GM04503 (cell line): ENCODE data around the gene AUNIP.

Experiments used
- DNase-seq: peaks from one replicate; pipeline ENCODE4 v3.0.0-alpha.2; 2012; ENCODE audit warnings: low read depth

The AUNIP gene

DNA sequence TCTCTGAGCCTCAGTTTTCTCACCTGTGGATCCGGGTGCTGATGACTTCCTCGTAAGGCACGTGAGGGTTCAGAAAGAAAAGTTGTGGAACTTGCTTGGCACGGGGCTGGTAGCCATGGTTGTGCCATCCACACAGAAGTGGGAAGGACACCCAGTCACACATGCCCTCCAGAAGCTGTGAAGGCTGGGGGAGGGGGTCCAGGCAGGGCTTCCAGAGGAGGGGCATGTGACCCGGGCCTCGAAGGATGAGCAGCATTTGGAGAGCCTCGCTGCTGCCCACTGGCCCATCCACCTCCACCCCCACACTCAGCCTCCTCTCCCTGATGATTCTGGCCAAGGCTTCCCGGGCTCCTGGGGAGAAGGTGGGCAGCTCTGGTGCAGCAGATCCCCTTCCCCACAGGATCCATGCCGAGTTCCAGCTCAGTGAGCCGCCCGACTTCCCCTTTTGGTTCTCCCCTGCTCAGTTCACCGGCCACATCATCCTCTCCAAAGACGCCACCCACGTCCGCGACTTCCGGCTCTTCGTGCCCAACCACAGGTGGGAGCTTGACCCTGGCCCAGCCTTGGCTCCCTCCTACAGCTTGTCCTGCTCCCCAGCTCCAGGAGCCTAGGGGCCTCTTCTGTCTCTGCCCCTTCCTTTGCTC, 49.9 kb downstream of the AUNIP start:
- DNase-seq: no peak

DNA sequence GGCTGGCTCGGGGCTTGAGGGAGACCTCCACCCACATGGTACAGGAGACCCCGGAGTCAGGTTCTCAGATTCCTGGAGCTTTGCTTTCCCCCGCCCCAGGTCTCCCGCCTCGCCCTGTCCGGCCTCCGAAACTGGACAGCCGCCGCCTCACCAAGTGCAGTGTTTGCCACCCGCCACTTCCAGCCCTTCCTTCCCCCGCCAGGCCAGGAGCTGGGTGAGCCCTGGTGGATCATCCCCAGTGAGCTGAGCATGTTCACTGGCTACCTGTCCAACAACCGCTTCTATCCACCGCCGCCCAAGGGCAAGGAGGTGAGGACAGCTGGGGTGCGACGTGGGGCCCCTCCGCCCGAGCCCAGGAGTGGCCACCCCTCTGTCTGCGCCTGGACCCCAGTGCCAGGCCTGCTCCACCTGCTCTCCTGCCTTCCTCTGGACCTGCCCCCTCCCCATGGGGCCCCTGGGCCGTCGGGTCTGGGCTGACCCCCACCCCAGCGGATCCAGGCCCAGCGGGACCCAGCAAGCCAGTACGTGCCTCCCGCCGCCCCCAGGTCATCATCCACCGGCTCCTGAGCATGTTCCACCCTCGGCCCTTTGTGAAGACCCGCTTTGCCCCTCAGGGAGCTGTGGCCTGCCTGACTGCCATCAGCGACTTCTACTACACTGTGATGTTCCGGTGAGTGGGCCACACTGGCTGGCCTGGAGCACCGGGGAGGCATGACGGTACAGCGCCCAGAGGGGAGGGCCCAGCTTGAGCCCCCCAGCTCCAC, 50.6 kb downstream of the AUNIP start:
- no peak for DNase-seq

DNA sequence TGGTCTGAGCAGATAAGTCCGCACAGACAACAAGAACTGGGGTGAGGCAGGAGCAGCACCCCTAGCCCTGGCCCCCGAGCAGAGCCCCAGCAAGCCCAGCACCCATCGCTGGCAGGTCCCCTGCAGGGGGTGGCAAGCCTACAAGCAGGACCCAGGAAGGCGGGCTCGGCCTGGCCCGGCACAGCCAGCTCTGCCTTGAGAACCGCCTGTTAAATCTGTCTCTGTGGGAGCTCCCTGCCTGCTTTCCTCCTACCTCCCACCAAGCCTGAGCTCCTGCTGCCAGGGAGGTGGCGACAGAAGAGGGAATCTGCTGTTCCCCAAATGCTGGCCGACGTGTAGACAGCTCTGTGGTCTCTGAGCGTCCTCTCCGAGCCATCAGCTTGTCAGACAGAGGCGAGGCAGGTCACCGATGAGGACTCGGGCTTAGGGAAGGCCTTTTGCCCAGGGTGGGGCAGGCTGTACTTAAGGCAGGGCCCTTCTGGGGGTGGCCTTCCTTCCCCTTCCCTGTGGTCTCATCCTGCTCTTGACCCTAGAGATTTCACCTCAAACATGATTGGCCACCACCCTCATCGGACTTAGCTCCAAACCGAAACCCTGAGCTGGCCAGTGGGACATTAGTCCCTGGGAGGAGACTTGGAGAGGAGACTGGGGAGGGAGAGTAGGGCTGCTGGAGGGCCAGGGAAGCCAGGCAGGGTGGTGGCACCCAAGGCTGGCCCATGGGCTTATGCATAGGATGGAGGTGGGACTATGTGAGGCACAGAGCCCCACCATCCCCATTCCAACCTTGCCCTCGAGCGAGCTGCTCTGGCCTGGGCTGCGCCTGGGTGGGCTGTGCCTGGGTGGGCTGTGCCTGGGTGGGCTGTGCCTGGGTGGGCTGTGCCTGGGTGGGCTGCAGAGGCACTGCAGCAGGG, 51.5 kb downstream of the AUNIP start:
- no peak for DNase-seq

DNA sequence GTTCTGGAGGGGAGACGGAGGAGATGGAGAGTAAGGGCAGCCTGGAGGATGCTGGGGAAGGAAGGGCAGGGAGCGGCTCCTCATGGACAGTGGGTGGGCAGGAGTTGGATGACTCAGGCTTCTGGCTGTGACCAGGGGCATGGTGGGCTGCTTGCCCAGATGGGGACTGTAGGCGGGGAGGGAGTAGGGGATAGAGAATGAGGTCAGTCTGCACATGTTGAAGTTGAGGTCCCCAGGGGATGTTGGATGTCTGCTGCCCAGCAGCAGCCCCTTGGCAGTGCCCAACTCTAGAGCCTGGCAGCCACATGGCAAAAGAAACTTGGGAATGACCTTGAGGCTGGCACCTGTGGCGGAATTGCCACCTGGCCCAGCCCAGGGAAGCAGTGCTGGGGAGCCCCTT, 52.8 kb downstream of the AUNIP start:
- DNase-seq: no peak

DNA sequence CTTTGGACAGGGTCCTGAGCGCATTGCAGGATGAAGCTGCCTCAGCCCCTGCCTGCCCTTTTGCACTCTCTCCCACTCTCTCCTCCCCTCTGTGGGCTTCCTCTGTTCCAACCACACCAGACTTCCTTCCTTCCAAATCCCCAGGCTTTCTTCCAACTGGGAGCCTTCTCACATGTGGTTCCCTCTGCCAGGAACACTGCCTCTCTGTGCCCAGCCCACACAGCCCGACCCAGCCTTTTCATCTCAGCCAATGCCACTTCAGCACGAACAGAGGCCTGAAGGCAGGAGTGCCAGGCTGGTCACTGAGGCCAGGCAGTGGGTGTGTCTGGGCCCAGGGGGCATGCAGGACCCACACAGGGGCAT, 53.4 kb downstream of the AUNIP start:
- DNase-seq: no peak

DNA sequence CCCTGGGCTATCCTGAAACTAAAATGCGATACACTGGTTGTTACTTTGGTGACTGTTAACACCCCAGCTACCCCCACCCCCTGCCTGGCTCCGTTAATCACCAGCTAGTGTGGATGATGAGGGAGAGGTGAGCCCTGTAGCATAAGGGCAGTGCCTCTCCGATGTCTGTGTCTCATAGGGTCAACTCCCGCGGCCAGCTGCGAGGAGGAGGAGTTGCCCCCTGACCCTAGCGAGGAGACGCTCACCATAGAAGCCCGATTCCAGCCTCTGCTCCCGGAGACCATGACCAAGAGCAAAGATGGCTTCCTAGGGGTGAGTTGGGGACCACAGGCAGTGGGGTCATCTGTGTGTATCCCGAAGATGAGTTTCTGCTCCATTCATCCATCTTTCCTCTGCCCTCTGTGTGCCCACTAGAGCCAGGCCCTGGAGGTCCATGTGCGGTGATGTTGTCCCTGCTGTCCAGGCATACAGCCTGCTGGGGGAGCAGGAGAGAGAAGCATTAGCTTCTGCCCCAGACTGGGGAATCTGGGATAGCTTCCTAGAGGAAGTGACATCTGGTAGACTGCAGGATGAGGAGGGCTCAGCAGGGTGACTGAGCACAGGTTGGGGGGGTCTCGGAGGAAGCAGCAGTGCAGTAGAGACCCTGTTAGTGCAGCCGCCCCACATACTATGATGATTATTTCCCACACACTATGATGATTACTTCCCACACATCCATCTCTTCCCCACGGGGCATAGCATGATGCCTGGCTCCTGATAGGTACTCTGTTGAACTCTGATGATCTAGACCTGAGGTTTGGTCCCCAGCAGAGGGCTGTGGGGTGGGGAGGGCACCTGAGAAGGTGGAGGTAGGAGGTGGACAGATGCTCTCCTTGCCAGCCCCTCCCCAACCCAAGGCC, 54.0 kb downstream of the AUNIP start:
- DNase-seq: no peak

DNA sequence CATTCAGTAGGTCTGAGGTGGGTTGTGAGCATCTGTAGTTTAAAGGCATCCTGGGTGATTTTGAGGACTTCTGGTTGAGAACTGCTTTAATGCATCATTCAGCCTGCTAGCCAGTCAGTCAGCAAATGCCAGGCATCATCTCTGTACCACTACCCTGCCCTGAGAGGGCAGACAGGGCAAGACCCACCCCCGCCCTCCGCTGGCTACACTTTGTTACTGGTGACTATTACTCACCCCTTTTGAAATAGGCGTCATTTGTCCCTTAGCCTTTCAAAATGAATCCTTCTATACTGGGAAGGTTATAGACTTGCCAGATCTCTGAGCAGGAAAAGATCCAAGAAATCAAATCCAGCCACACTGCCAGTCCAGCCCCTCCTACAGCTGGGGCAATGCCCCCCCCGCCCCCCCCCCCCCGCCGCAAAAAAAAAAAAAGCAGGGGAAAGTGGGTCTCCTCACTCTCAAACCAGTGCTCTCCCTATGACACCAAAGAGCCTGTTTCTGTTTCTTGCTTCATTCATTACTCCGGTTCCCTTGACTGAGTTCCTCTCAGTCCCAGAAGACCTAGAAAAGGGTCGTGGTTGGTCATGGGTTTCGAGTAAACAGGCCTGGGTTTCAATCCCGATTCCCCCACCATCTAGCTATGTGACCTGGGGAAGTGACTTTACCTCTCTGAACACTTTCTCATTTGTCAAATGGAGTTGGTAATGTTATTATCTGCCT, 54.9 kb downstream of the AUNIP start:
- no peak for DNase-seq

DNA sequence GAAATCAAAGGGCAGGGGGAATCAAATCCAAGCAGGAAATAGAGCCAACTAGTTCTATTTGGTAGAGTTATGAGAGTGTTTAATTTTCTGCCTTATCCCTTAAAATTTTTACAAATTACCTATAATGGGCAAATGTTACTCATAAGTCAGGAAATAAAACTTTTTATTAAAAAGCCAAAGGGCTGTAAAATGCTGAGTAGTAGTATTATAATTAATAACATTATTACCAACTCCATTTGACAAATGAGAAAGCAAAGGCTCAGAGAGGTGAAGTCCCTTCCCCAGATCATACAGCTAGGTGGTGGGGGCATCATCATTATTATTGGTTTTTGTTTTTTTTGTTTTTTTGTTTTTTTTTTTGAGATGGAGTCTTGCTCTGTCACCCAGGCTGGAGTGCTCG, 55.9 kb downstream of the AUNIP start:
- DNase-seq: no peak

DNA sequence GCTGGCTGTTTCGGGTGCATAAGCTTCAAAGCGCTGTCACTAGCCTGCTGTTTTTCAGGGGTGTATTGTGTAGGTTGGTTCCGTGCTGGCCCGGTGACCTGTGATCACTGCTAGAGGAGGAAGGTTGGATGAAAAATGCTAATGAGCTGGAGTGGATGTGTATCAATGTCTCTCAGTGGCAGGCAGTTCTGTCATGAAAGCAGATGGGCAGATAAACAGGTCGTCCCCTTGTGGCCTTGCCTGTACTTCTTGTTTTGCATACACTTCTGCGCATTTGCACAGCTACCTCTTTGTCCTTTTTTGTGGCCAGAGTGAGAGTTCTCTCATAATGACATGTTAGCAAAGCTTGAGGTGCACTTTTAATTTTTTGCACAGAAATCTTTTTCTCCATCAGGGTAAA, 56.3 kb downstream of the AUNIP start:
- DNase-seq: no peak

DNA sequence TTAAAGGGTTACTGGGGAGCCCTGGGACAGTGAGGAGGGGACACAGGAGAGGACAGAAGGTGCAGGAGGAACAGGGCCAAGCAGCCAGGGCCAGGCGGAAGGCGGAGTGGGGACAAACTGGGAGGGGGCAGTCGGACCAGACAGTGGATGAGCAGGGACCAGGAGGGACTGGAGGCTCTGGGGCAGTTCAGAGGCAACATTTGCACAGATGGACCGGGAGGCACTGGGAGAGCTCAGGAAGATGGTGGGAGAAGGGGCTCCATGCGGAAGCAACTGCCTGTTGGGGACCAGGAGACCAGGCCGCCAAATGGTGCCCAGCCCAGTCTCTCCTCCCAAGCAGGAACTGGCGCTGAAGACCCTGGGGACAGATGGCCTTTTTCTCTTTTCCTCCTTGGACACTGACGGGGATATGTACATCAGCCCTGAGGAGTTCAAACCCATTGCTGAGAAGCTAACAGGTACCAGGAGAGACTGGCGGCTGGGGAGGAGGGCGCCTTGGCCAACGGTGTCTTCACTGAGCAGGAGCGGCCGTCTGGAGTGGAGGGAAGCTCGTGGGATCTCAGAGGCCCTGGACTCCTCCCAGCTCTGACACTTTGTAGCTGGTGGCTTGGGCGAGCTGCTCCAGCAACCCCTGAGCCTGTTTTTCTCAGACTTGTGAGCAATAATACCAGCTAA, 58.4 kb downstream of the AUNIP start:
- DNase-seq: no peak

DNA sequence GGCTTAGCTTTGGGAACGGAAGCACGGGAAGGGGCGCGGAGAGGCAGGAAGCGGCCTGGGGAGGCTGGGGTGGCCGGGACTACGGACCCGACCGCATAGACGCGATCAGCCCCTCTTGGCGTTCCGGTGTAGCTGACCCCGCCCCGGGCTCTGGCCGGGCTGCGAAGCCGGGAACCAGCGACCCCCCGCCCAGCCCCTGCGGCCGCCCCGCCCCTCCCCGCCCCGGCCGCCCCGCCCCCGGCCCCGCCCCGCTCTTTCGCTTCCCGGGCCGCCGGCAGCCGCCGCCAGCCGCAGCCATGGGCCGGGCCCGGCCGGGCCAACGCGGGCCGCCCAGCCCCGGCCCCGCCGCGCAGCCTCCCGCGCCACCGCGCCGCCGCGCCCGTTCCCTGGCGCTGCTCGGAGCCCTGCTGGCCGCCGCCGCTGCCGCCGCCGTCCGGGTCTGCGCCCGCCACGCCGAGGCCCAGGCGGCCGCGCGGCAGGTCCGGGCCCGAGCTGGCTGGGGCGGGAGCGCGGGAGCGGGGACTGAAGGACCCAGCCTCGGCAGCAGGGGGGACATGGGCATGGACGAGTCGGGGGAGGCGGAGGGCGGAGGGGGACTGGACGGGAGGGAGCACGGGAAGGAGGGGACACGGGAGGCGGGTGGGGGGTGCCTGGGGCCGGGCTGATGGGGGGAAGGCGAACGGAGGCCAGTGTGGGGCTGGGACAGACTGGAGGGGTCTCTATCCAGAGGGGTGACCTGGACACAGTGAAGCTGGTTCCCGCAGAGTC, 59.1 kb downstream of the AUNIP start, which contains the start of gene SELENON:
TSS of gene SELENON (plus strand) at position 259 of the 768 bp plus-strand sequence. CDS start at position 297, 38 bp downstream.
- DNase-seq: no peak

DNA sequence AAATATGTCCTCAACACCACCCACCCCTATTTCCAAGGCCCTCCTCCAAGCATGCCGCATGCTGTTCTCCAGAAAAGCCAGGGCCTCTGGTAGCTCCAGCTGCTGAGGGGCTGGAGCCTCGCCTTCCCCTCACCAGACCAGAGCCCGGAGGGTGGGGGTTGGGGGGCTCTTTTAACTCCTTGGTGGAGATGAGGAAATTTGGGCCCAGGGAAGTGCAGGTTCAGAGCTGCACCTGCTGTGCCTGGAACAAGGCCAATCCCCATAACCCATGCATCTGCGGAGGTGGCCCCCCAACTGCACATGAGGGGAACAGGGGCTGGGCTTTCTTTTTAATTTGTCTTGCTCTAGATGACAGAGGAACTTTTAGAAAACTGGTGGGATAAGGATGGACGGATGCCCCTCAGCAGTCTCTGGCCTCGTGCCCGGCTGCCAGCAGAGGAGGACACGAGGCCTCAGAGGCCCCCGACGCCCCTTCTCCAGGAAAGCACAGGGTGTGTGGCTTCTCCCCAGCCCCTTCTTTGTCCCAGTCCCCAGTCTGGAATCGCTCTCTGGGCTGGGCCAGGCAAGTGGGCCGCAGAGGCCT, 59.8 kb downstream of the AUNIP start:
- no peak for DNase-seq

DNA sequence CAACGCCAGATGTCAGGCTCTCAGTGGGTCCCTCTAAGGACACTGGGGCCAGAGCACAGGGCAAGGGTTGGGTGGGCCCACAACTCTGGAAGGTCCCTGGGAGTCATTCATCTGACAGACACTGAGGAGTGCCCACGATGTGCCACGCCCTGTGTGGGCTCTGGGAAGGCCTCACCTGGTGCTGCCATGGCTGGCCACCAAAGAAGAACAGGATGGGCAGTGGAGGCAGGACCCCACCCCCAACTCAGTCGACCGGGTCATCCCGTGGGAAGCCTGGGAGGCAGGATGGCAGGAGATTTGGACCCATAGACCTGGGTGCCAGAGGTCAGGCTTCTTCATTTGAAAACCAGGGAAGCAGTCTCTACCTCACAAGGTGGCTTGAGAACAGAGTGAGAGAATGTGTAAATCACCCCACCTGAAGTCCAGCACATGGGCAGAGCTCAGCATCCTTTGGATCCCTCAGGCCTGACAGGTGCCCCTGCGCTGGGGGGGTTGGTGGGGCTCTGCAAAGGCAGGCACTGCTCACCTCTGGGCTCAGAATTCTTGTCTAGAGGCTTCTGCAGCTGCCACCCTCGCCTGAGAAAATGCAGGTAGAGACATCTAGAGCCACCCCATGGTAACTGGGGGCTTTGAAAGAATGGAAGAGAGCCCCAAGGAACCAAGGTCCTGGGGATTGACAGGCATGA, 60.4 kb downstream of the AUNIP start:
- no peak for DNase-seq

DNA sequence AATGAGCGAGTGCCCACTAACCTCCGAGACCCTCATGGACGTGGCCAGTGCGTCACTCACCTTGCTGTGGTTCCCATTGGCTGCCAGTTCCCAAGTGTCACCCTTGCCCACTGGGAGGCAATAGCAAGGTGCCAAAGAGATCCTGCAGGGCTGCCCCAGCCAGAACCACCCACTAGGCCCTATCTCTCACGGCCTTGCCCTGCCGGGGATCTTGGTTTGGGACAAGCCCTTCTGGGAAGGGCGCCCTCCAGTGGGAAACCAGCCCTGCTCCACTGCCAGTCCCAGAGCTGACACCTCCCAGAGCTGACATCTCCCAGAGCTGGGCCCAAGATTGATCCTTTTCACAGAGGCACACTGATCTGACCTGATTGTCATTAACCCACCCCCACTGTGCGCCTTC, 61.3 kb downstream of the AUNIP start:
- no peak for DNase-seq

DNA sequence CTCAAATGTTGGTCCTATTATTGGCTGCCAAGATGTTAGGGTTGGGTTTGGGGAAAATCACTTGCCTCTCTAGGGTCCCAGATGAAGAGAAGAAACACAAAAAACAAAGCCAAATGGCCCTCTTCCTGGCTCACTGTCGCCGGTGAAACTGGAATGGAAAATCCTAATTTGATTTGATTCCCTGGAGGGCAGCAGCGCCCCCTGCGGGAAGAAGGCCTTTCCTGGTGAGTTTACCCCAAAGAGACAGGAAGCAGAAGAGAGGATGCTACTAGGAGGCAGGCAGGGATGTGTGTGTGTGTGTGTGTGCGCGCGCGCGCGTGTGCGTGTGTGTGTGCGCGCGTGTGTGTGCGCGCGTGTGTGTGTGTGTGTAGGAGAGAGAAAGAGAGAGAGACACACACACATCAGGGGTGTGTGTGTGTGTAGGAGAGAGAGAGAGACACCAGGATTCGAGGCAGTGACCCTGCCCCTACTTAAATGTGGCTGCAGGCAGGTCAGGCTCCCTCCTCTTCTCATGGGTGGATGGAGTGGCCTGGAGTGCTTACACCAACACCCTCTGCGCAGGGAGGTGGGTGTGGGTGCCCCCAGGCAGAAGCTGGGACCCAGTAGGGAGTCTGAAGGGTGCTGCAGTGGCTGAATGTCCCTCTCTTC, 62.3 kb downstream of the AUNIP start:
- DNase-seq: no peak

DNA sequence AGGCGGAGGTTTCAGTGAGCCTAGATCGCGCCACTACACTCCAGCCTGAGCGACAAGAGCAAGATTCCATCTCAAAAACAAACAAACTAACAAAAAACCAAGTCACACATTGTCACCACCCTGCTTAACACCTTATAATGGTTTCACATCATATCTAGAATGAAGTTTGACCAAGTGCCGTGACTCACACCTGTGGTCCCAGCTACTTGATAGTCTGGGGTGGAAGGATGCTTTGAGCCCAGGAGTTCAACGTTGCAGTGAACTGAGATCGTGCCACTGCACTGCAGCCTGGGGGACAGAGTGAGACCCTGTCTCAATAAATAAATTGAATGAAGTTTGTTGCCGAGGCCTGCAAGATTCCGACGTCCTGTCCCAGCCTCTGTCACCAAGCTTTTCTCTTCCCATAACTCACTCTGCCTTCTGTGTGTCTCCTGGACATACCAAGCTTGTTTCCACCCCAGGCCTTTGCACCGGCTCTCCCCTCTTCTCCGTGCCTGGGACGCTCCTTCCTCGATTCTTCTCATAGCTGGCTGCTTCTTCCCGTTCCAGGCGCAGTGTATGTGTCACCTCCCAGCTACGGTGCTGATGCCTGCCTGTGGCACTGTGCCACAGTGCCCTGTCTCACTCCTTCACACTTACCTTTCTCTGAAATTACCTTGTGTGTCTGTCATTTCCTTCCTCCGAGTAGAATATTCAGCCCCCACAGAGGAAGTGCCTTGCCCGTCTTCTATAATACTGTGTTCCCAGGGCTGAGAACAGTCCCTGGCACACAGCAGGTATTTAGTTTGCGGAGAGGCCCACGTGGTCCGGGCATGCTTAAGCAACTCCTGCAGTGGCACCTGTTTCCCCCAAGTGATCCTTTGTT, 63.1 kb downstream of the AUNIP start:
- DNase-seq: no peak

DNA sequence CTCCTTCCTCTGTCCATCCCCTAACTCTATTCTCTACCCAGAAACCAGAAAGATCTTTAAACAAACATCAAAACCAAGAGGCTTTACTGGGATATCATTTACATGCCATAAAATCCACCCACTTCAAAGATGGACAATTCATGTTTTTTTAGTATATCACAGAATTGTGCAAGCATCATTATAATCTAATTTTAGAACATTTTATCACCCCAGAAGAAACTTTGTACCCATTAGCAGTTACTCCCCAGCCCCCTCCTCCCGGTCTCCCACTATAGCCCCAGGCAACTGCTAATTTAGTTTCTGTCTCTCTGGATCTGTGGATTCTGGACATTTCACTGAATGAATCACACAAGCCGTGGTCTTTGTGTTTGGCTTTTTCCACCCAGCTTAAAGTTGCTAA, 64.0 kb downstream of the AUNIP start:
- DNase-seq: no peak
